ENCODE data around the gene MBD5. TPM values are rescaled to one million over a fixed set of nuclear protein-coding genes. Genes with fewer than 3 reads are reported as not detected.

MBD5 gene
- polyA plus RNA-seq, 3 donors, result 54.2 to 57.0 (median 56.7) TPM

Other genes with a start within 250 kb of the MBD5 start
- gene ACVR2A, start 176.1 kb upstream of the MBD5 start, polyA plus RNA-seq (ENCODE audit: insufficient read length in 3 of 3), result 10 to 100 TPM; 25.3 to 27.0 (median 25.8) TPM
- gene ORC4, start 354 bp upstream of the MBD5 start, polyA plus RNA-seq (ENCODE audit: insufficient read length in 3 of 3), result 100 to 1,000 TPM; 117 to 123 (median 119) TPM

Measured in right renal cortex interstitium (tissue), 3 donors.